Measurements from ENCODE around the gene CBFB. TPM values are rescaled to one million over a fixed set of nuclear protein-coding genes. Genes with fewer than 3 reads are reported as not detected.

Gene CBFB
- total and polyA plus RNA-seq, 9 of the 15 experiments (the other 6 are each of a cell fraction or from before 2014, with no cell fraction given): 22.0 to 112 (median 66.5) TPM

- FAIRE-seq (peak; percentile 66), DNase-seq (ENCODE audit: extremely low read depth in 1 of 4, low spot score in 3 of 4) (peak in 1 of 4 experiments; percentile 47), ATAC-seq (0 out of 3 replicates have a peak, but pooled peaks have one; percentile 4)
- Histone ChIP-seq H3K9me3 (replicated peaks; ENCODE audit: control insufficient read depth, insufficient read depth, low read depth, low read length) (no peaks in the 10 kb centered on the region), H2AFZ (ENCODE audit: low read depth, low read length) (peak overlapping the region; percentile 78), H3K4me1 (replicated peaks in 1 of 2; ENCODE audit: control insufficient read depth in 2 of 2, insufficient read depth in 2 of 2, low read length in 2 of 2) (peaks cover 13 to 29% of the 10 kb centered on the region in 2 experiments), H3K27ac (ENCODE audit: extremely low read depth, low read depth, low read length) (peak overlapping the region; percentile 97), H3K4me2 (ENCODE audit: insufficient read depth, low read length) (peak overlapping the region; percentile 92), H3K4me3 (peak overlapping the region; percentile 85), H4K20me1 (replicated peaks; ENCODE audit: control insufficient read depth, insufficient read depth, low read length) (no peaks in the 10 kb centered on the region; the same call in none of the 2 replicates), H3K79me2 (ENCODE audit: control insufficient read depth, insufficient read depth, low read length) (peaks cover 68% of the 10 kb centered on the region), H3K9ac (ENCODE audit: insufficient read depth in 1 of 2, low read depth in 2 of 2, low read length in 2 of 2) (peak overlapping the region; percentile 88 to 99), H3K27me3 (ENCODE audit: control insufficient read depth in 2 of 2, insufficient read depth in 2 of 2, low read length in 2 of 2) (no peaks in the 10 kb centered on the region), H3K9me1 (ENCODE audit: control insufficient read depth, insufficient read depth, low read length) (no peaks in the 10 kb centered on the region), H3K36me3 (ENCODE audit: control insufficient read depth, insufficient read depth, low read length) (peaks cover 35% of the 10 kb centered on the region; the same call in 2 of the 3 replicates)
- intact Hi-C loops (cut with micrococcal nuclease) (no loop called here), in situ Hi-C loops (cut with MboI) (no loop called here)
- no TSS peak for BruUV-seq (replicated peaks)
- 14% methylated on average over 18 of the region's 18 CpGs for WGBS (ENCODE audit: insufficient coverage, low coverage, missing lambda C conversion rate)
- ChIA-PET CTCF (ENCODE audit: low intra/inter-chr PET ratio) (interaction anchor here (0.6 kb wide), 1 partner anchor 150 kb away, joined by 3 read pairs; the partner anchor contains the start of gene PDP2), POLR2A (interaction anchor here (0.7 to 3.8 kb wide), 8 partner anchors 9 to 285 kb away, joined by 3 to 32 read pairs (median 8); no protein-coding TSS in a partner anchor)
- TF ChIP-seq KLF13 (tag; IDR thresholded peaks at IDR 0.05; ENCODE audit: borderline replicate concordance, low read depth): no peak
- TF ChIP-seq KDM1A (IDR thresholded peaks at IDR 0.05): peak; percentile 28 to 36; a peak in 2 of 4 replicates
- TF ChIP-seq, protein P1, sequence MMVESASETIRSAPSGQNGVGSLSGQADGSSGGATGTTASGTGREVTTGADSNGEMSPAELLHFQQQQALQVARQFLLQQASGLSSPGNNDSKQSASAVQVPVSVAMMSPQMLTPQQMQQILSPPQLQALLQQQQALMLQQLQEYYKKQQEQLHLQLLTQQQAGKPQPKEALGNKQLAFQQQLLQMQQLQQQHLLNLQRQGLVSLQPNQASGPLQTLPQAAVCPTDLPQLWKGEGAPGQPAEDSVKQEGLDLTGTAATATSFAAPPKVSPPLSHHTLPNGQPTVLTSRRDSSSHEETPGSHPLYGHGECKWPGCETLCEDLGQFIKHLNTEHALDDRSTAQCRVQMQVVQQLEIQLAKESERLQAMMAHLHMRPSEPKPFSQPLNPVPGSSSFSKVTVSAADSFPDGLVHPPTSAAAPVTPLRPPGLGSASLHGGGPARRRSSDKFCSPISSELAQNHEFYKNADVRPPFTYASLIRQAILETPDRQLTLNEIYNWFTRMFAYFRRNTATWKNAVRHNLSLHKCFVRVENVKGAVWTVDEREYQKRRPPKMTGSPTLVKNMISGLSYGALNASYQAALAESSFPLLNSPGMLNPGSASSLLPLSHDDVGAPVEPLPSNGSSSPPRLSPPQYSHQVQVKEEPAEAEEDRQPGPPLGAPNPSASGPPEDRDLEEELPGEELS (CRISPR knock-in tag; IDR thresholded peaks at IDR 0.05; ENCODE audit: borderline replicate concordance): no peak
- no peak for TF ChIP-seq SOX6 (IDR thresholded peaks at IDR 0.05)
- TF ChIP-seq CSDE1 (IDR thresholded peaks at IDR 0.05): no peak
- peak; percentile 59 for TF ChIP-seq BCOR (IDR thresholded peaks at IDR 0.05)
- TF ChIP-seq, protein P2, sequence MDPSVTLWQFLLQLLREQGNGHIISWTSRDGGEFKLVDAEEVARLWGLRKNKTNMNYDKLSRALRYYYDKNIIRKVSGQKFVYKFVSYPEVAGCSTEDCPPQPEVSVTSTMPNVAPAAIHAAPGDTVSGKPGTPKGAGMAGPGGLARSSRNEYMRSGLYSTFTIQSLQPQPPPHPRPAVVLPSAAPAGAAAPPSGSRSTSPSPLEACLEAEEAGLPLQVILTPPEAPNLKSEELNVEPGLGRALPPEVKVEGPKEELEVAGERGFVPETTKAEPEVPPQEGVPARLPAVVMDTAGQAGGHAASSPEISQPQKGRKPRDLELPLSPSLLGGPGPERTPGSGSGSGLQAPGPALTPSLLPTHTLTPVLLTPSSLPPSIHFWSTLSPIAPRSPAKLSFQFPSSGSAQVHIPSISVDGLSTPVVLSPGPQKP (CRISPR knock-in tag; IDR thresholded peaks at IDR 0.05): no peak
- TF ChIP-seq HOXB6 (CRISPR knock-in tag; IDR thresholded peaks at IDR 0.05; ENCODE audit: borderline replicate concordance): no peak
- TF ChIP-seq SMARCA4 (IDR thresholded peaks at IDR 0.05): no peak
- TF ChIP-seq, protein P3, sequence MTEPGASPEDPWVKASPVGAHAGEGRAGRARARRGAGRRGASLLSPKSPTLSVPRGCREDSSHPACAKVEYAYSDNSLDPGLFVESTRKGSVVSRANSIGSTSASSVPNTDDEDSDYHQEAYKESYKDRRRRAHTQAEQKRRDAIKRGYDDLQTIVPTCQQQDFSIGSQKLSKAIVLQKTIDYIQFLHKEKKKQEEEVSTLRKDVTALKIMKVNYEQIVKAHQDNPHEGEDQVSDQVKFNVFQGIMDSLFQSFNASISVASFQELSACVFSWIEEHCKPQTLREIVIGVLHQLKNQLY (CRISPR knock-in tag; conservative IDR thresholded peaks at IDR 0.05): no peak
- TF ChIP-seq, protein P4, sequence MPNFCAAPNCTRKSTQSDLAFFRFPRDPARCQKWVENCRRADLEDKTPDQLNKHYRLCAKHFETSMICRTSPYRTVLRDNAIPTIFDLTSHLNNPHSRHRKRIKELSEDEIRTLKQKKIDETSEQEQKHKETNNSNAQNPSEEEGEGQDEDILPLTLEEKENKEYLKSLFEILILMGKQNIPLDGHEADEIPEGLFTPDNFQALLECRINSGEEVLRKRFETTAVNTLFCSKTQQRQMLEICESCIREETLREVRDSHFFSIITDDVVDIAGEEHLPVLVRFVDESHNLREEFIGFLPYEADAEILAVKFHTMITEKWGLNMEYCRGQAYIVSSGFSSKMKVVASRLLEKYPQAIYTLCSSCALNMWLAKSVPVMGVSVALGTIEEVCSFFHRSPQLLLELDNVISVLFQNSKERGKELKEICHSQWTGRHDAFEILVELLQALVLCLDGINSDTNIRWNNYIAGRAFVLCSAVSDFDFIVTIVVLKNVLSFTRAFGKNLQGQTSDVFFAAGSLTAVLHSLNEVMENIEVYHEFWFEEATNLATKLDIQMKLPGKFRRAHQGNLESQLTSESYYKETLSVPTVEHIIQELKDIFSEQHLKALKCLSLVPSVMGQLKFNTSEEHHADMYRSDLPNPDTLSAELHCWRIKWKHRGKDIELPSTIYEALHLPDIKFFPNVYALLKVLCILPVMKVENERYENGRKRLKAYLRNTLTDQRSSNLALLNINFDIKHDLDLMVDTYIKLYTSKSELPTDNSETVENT (CRISPR knock-in tag; IDR thresholded peaks at IDR 0.05): no peak
- TF ChIP-seq ZNF121 (CRISPR knock-in tag; conservative IDR thresholded peaks at IDR 0.05): peak; percentile 78
- no peak for TF ChIP-seq CHD4 (IDR thresholded peaks at IDR 0.05; ENCODE audit: insufficient read depth, insufficient replicate concordance, low read depth, low read length, poor library complexity, severe bottlenecking)
Measured at GRCh38 chr16:67030221-67030962, 1.4 kb downstream of the CBFB start.
